ENCODE data around the gene CHD9. TPM values are rescaled to one million over a fixed set of nuclear protein-coding genes. Genes with fewer than 3 reads are reported as not detected.
A peak's percentile ranks its signal among the peaks of the same experiment; 100 is the strongest.
"Not testable (repeated sequence)": the region's sequence is repeated elsewhere in the genome, so short reads cannot be mapped to it uniquely, and the experiment has no call there.

CHD9 gene
- total RNA-seq, 2 experiments from 2014 or later: 13.2 to 18.8 TPM

GRCh38 chr16:53048139-53048915, 6.5 kb upstream of the CHD9 start:
- ATAC-seq (no peak), DNase-seq (no peak)
- Mint-ChIP-seq H3K4me1 (peaks cover 6% of the 10 kb centered on the region), H3K27ac (no peak overlapping the region), H3K36me3 (ENCODE audit: low read depth) (no peaks in the 10 kb centered on the region), H3K4me3 (no peak overlapping the region), H3K27me3 (peaks cover 4% of the 10 kb centered on the region), H3K9me3 (ENCODE audit: low read depth) (no peaks in the 10 kb centered on the region)
- ChIA-PET CTCF (interaction anchor here (1.1 kb wide), 1 partner anchor 58 kb away, joined by 3 read pairs; no protein-coding TSS in a partner anchor), POLR2A (no interaction called here)
- intact Hi-C loops (cut with DNase I, micrococcal nuclease): no loop called here

GRCh38 chr16:53051255-53051654, 3.5 kb upstream of the CHD9 start:
- CTCF ChIA-PET; H3K27ac Mint-ChIP-seq; H3K9me3 Mint-ChIP-seq (ENCODE audit: low read depth); DNase-seq; H3K36me3 Mint-ChIP-seq (ENCODE audit: low read depth); POLR2A ChIA-PET; ATAC-seq; H3K27me3 Mint-ChIP-seq; H3K4me3 Mint-ChIP-seq: not testable (repeated sequence)
- peaks cover 13% of the 10 kb centered on the region for H3K4me1 Mint-ChIP-seq
- intact Hi-C loops (cut with DNase I, micrococcal nuclease): loop anchor here in 1 of 2 experiments (5.0 to 10.0 kb wide), 3 partner anchors 321 to 654 kb away; partner anchors contain the start of genes FTO, RBL2 and RPGRIP1L

GRCh38 chr16:53052519-53053501, 2.0 kb upstream of the CHD9 start, which contains the start of gene CHD9NB:
Gene CHD9NB (minus strand): TSS chr16:53052897. CDS start chr16:53044158, 8,739 bp downstream.
- no peaks in the 10 kb centered on the region for H3K9me3 Mint-ChIP-seq (ENCODE audit: low read depth)
- ChIA-PET CTCF (interaction anchor here (0.6 to 2.6 kb wide), 3 partner anchors 106 to 373 kb away, joined by 4 to 13 read pairs (median 4); no protein-coding TSS in a partner anchor), POLR2A (no interaction called here)
- DNase-seq: peak; percentile 45
- H3K4me3 Mint-ChIP-seq: no peak within 1 kb of the TSS
- H3K36me3 Mint-ChIP-seq (ENCODE audit: low read depth): no peaks in the 10 kb centered on the region
- intact Hi-C loops (cut with DNase I, micrococcal nuclease): loop anchor here in 1 of 2 experiments (5.0 to 10.0 kb wide), 3 partner anchors 319 to 652 kb away; partner anchors contain the start of genes FTO, RBL2 and RPGRIP1L
- H3K27ac Mint-ChIP-seq: no peak within 1 kb of the TSS
- peaks cover 6% of the 10 kb centered on the region for H3K27me3 Mint-ChIP-seq
- ATAC-seq: peak; percentile 45
- peaks cover 19% of the 10 kb centered on the region for H3K4me1 Mint-ChIP-seq

- peaks cover 21% of the 10 kb centered on the region for H3K4me1 Mint-ChIP-seq
- no peaks in the 10 kb centered on the region for H3K9me3 Mint-ChIP-seq (ENCODE audit: low read depth)
- CTCF ChIA-PET: interaction anchor here (0.6 to 2.6 kb wide), 11 partner anchors 9 to 520 kb away, joined by 3 to 13 read pairs (median 6); no protein-coding TSS in a partner anchor
- intact Hi-C loops (cut with DNase I, micrococcal nuclease): loop anchor here (1.0 to 10.0 kb wide), 12 partner anchors 45 to 651 kb away; partner anchors contain the start of genes FTO (in 1 of the 2), RBL2 (in 1 of the 2) and RPGRIP1L (in 1 of the 2)
- DNase-seq (peak; percentile 50), ATAC-seq (peak; percentile 63)
- H3K27me3 Mint-ChIP-seq: peaks cover 6% of the 10 kb centered on the region
- peak overlapping the region; percentile 70 for H3K4me3 Mint-ChIP-seq
- peak overlapping the region; percentile 83 for H3K27ac Mint-ChIP-seq
- H3K36me3 Mint-ChIP-seq (ENCODE audit: low read depth): peaks cover 2% of the 10 kb centered on the region
- POLR2A ChIA-PET: no interaction called here
Observed at GRCh38 chr16:53053967-53054669, 673 bp upstream of the CHD9 start.

GRCh38 chr16:53055541-53056391, 975 bp downstream of the CHD9 start:
- Mint-ChIP-seq H3K27me3 (peaks cover 6% of the 10 kb centered on the region), H3K4me3 (peak overlapping the region; percentile 70), H3K27ac (peak overlapping the region; percentile 53), H3K4me1 (peaks cover 21% of the 10 kb centered on the region), H3K36me3 (ENCODE audit: low read depth) (peaks cover 2% of the 10 kb centered on the region), H3K9me3 (ENCODE audit: low read depth) (no peaks in the 10 kb centered on the region)
- ATAC-seq (no peak), DNase-seq (peak; percentile 22)
- intact Hi-C loops (cut with DNase I, micrococcal nuclease): loop anchor here (1.0 to 10.0 kb wide), 11 partner anchors 43 to 649 kb away; partner anchors contain the start of genes AKTIP (in 1 of the 2), FTO (in 1 of the 2), RBL2 (in 1 of the 2) and RPGRIP1L (in 1 of the 2)
- POLR2A ChIA-PET: no interaction called here
- CTCF ChIA-PET: interaction anchor here (0.5 to 2.6 kb wide), 22 partner anchors 9 to 1188 kb away, joined by 3 to 13 read pairs (median 4); no protein-coding TSS in a partner anchor

- ATAC-seq (no peak), DNase-seq (no peak)
- H3K27ac Mint-ChIP-seq: no peak overlapping the region
- ChIA-PET CTCF (interaction anchor here (0.5 to 1.6 kb wide), 5 partner anchors 10 to 1187 kb away, joined by 3 to 9 read pairs (median 3); no protein-coding TSS in a partner anchor), POLR2A (no interaction called here)
- H3K36me3 Mint-ChIP-seq (ENCODE audit: low read depth): peaks cover 2% of the 10 kb centered on the region
- H3K4me1 Mint-ChIP-seq: peaks cover 26% of the 10 kb centered on the region
- intact Hi-C loops (cut with DNase I, micrococcal nuclease): loop anchor here (5.0 to 10.0 kb wide), 4 partner anchors 151 to 648 kb away; partner anchors contain the start of genes AKTIP (in 1 of the 2), FTO (in 1 of the 2), RBL2 (in 1 of the 2) and RPGRIP1L (in 1 of the 2)
- peaks cover 6% of the 10 kb centered on the region for H3K27me3 Mint-ChIP-seq
- H3K4me3 Mint-ChIP-seq: peak overlapping the region; percentile 70
- H3K9me3 Mint-ChIP-seq (ENCODE audit: low read depth): no peaks in the 10 kb centered on the region
Observed at GRCh38 chr16:53056392-53056881, 1.6 kb downstream of the CHD9 start.

GRCh38 chr16:53057658-53058057, 2.9 kb downstream of the CHD9 start:
- Mint-ChIP-seq H3K4me3 (no peak overlapping the region), H3K4me1 (peaks cover 30% of the 10 kb centered on the region), H3K27me3 (peaks cover 4% of the 10 kb centered on the region), H3K9me3 (ENCODE audit: low read depth) (no peaks in the 10 kb centered on the region), H3K27ac (no peak overlapping the region), H3K36me3 (ENCODE audit: low read depth) (peaks cover 2% of the 10 kb centered on the region)
- CTCF ChIA-PET: interaction anchor here (0.6 to 0.7 kb wide), 2 partner anchors 121 to 212 kb away, joined by 4 read pairs; no protein-coding TSS in a partner anchor
- POLR2A ChIA-PET: no interaction called here
- ATAC-seq: no peak
- intact Hi-C loops (cut with DNase I, micrococcal nuclease): loop anchor here (5.0 to 10.0 kb wide), 4 partner anchors 150 to 647 kb away; partner anchors contain the start of genes AKTIP (in 1 of the 2), FTO (in 1 of the 2), RBL2 (in 1 of the 2) and RPGRIP1L (in 1 of the 2)
- DNase-seq: no peak

GRCh38 chr16:53058441-53058840, 3.6 kb downstream of the CHD9 start:
- Mint-ChIP-seq H3K9me3 (ENCODE audit: low read depth) (no peaks in the 10 kb centered on the region), H3K27me3 (peaks cover under 1% of the 10 kb centered on the region), H3K27ac (no peak overlapping the region), H3K36me3 (ENCODE audit: low read depth) (peaks cover 2% of the 10 kb centered on the region), H3K4me3 (no peak overlapping the region), H3K4me1 (peaks cover 27% of the 10 kb centered on the region)
- POLR2A ChIA-PET: no interaction called here
- intact Hi-C loops (cut with DNase I, micrococcal nuclease): loop anchor here (5.0 to 10.0 kb wide), 4 partner anchors 149 to 646 kb away; partner anchors contain the start of genes AKTIP (in 1 of the 2), FTO (in 1 of the 2), RBL2 (in 1 of the 2) and RPGRIP1L (in 1 of the 2)
- ATAC-seq (no peak), DNase-seq (no peak)
- CTCF ChIA-PET: interaction anchor here (0.6 kb wide), 1 partner anchor 192 kb away, joined by 3 read pairs; no protein-coding TSS in a partner anchor

GRCh38 chr16:53058882-53059281, 4.1 kb downstream of the CHD9 start:
- no peaks in the 10 kb centered on the region for H3K9me3 Mint-ChIP-seq (ENCODE audit: low read depth)
- POLR2A ChIA-PET: no interaction called here
- CTCF ChIA-PET: interaction anchor here (0.6 kb wide), 1 partner anchor 192 kb away, joined by 3 read pairs; no protein-coding TSS in a partner anchor
- H3K27me3 Mint-ChIP-seq: no peaks in the 10 kb centered on the region
- no peak overlapping the region for H3K4me3 Mint-ChIP-seq
- DNase-seq (no peak), ATAC-seq (no peak)
- H3K27ac Mint-ChIP-seq: no peak overlapping the region
- intact Hi-C loops (cut with DNase I, micrococcal nuclease): loop anchor here (5.0 to 10.0 kb wide), 4 partner anchors 148 to 646 kb away; partner anchors contain the start of genes AKTIP (in 1 of the 2), FTO (in 1 of the 2), RBL2 (in 1 of the 2) and RPGRIP1L (in 1 of the 2)
- H3K36me3 Mint-ChIP-seq (ENCODE audit: low read depth): peaks cover 2% of the 10 kb centered on the region
- H3K4me1 Mint-ChIP-seq: peaks cover 27% of the 10 kb centered on the region

All from activated CD4-positive, alpha-beta T cell treated with anti-CD3 and anti-CD28 coated beads for 36 hours (primary cell).